Fibroblast of lung (primary cell): ENCODE results near the gene COBL. TPM values are rescaled to one million over a fixed set of nuclear protein-coding genes. Genes with fewer than 3 reads are reported as not detected.

ENCODE experiments used
- DNase-seq, 2 donors: peaks; one replicate each; pipeline versions ENCODE4 v3.0.0 to v3.0.0-alpha.2; 2010; ENCODE audit warnings: low read depth in 2 of 2
- H2AFZ ChIP-seq: 2 replicates; pipeline ENCODE4 v1.5.1; 2012; ENCODE audit warnings: low read length, control low read depth, inconsistent platforms
- H3K27ac ChIP-seq: 2 replicates; pipeline ENCODE4 v1.5.1; 2011; ENCODE audit warnings: low read length, control low read depth; ENCODE audit not compliant: insufficient read depth
- H3K27me3 ChIP-seq: 2 replicates; pipeline ENCODE4 v1.5.1; 2011; ENCODE audit warnings: mild to moderate bottlenecking, low read length; ENCODE audit not compliant: control insufficient read depth, insufficient read depth
- H3K36me3 ChIP-seq: 2 replicates; pipeline ENCODE4 v1.5.1; 2011; ENCODE audit warnings: low read length; ENCODE audit not compliant: control insufficient read depth, insufficient read depth
- H3K4me1 ChIP-seq: 2 replicates; pipeline ENCODE4 v1.5.1; 2011; ENCODE audit warnings: low read length; ENCODE audit not compliant: control insufficient read depth, insufficient read depth; ENCODE audit errors: extremely low read depth
- H3K4me2 ChIP-seq: 2 replicates; pipeline ENCODE4 v1.5.1; 2011; ENCODE audit warnings: low read length, control low read depth; ENCODE audit not compliant: insufficient read depth; ENCODE audit errors: extremely low read depth
- H3K4me3 ChIP-seq, 4 experiments: fragments of 200-600 bp in 1 of 4; sonication (generic) in 1 of 4; replicated peaks in 1 of 4; 2 replicates each; pipeline ENCODE4 v1.5.1; 2011 to 2016; ENCODE audit warnings: low read length in 4 of 4, low read depth in 3 of 4, mild to moderate bottlenecking in 3 of 4, control low read depth in 2 of 4, inconsistent platforms in 1 of 4, mixed read lengths in 1 of 4; ENCODE audit not compliant: insufficient read depth in 1 of 4; ENCODE audit errors: control extremely low read depth in 1 of 4
- H3K79me2 ChIP-seq: 2 replicates; pipeline ENCODE4 v1.5.1; 2012; ENCODE audit warnings: mild to moderate bottlenecking, low read length, inconsistent platforms; ENCODE audit not compliant: control insufficient read depth, insufficient read depth
- H3K9ac ChIP-seq: 2 replicates; pipeline ENCODE4 v1.5.1; 2011; ENCODE audit warnings: mild to moderate bottlenecking, low read length, control low read depth; ENCODE audit not compliant: insufficient read depth
- H3K9me3 ChIP-seq: 2 replicates; pipeline ENCODE4 v1.5.1; 2012; ENCODE audit warnings: low read depth, low read length; ENCODE audit not compliant: control insufficient read depth, insufficient read depth
- H4K20me1 ChIP-seq: 2 replicates; pipeline ENCODE4 v1.5.1; 2011; ENCODE audit warnings: low read length; ENCODE audit not compliant: control insufficient read depth, insufficient read depth; ENCODE audit errors: extremely low read depth
- EZH2 ChIP-seq: IDR thresholded peaks from 2 replicates; pipeline ENCODE4 v1.5.1; 2012; ENCODE audit warnings: low read length, control low read depth, mild to moderate bottlenecking; ENCODE audit errors: missing control alignments
- polyA plus RNA-seq, 2 donors: library from polyadenylated mRNA; depleted of rRNA in 1 of 2; stranded (reverse) in 1 of 2; unstranded in 1 of 2; fragments of >200 nt; gene quantifications; 2 replicates each; pipeline ENCODE4 v1.2.1, GENCODE V29; 2011 to 2012; ENCODE audit warnings: missing spikeins in 1 of 2
- total RNA-seq: library from RNA; depleted of rRNA; stranded (reverse); fragments of >200 nt; gene quantifications from 2 replicates; pipeline ENCODE4 v1.2.1, GENCODE V29; 2014
- TF ChIP-seq, protein P1 (sequence below), 2 donors: IDR thresholded peaks in 1 of 2; conservative IDR thresholded peaks in 1 of 2; 1 replicate in 1 of 2; 2 replicates in 1 of 2; pipeline ENCODE4 v1.5.1; 2011 to 2012; ENCODE audit warnings: low read length in 2 of 2, control low read depth in 1 of 2, inconsistent platforms in 1 of 2, low read depth in 1 of 2, mild to moderate bottlenecking in 1 of 2

COBL gene
- total and polyA plus RNA-seq, 2 donors (not counting 1 experiment from before 2014, with no cell fraction given), result 0.10 to 0.33 TPM

DNA sequence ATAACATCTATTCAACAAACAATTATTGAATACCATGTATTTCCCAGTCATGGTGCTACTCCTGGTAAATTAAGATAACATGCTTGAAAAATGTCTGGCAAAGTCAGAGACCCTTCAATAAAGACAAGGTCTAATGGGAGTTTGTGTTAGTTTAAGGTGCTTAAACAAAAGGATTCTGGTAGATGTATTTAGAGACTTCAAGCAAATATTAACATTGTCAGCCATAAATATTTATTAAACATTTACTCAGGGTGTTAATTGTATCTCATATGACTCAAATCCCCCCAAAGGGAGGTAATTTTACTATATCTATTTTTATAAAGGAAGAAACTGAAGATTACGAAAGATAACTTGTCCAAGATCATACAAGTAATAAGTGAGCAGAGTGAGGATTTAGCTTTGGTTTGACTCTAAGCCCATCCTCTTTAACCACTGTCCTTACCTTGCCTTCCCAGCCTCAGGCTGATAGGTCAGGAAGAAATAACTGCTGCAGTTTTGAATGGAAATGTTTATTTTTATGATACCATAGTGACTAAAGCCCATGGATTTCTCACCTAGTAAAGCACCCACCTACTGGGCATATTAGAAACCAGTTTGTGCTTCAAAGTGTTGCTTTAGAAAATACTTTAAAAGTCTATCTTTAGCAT is 215.4 kb downstream of the COBL start:
- no peaks in the 10 kb centered on the region for H3K79me2 ChIP-seq

DNA sequence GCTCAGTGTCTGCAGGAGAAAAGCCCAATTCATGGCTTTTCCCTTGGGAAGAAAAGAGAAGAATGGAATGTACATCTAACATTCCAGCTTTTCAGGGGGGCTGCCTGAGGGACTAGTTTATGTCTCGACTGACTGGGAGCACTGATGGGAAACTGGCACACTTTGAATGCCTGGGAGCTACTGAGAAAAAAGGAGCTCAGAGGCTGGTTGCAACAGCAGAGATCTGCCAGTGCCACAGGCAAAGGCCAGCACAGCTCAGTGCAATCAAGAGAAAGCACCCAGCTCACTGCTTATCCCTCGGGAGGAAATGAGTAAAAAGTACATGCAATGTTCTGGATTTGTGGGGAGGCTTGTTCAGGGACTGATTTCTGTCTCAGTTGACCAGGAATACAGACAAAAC is 226.2 kb downstream of the COBL start:
- no peak for DNase-seq
- Histone ChIP-seq H3K9me3 (no peaks in the 10 kb centered on the region), H3K27me3 (no peaks in the 10 kb centered on the region), H3K27ac (no peak overlapping the region), H3K4me3 (no peak overlapping the region), H3K9ac (no peak overlapping the region), H3K36me3 (no peaks in the 10 kb centered on the region), H3K79me2 (no peaks in the 10 kb centered on the region), H4K20me1 (no peaks in the 10 kb centered on the region), H3K4me2 (no peak overlapping the region), H3K4me1 (no peaks in the 10 kb centered on the region), H2AFZ (no peak overlapping the region)
- TF ChIP-seq EZH2, result no peak

More for the DNA sequence above, 215.4 kb downstream of the COBL start:
- H2AFZ ChIP-seq, result no peak overlapping the region
- DNase-seq, result no peak
- H3K36me3 ChIP-seq, result no peaks in the 10 kb centered on the region
- H3K9ac ChIP-seq, result no peak overlapping the region
- TF ChIP-seq, protein P1, sequence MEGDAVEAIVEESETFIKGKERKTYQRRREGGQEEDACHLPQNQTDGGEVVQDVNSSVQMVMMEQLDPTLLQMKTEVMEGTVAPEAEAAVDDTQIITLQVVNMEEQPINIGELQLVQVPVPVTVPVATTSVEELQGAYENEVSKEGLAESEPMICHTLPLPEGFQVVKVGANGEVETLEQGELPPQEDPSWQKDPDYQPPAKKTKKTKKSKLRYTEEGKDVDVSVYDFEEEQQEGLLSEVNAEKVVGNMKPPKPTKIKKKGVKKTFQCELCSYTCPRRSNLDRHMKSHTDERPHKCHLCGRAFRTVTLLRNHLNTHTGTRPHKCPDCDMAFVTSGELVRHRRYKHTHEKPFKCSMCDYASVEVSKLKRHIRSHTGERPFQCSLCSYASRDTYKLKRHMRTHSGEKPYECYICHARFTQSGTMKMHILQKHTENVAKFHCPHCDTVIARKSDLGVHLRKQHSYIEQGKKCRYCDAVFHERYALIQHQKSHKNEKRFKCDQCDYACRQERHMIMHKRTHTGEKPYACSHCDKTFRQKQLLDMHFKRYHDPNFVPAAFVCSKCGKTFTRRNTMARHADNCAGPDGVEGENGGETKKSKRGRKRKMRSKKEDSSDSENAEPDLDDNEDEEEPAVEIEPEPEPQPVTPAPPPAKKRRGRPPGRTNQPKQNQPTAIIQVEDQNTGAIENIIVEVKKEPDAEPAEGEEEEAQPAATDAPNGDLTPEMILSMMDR (conservative IDR thresholded peaks at IDR 0.05 in 1 of 2, IDR thresholded peaks at IDR 0.05 in 1 of 2; ENCODE audit: low read depth in 1 of 2, low read length in 2 of 2), result no peak
- TF ChIP-seq EZH2, result no peak
- H3K9me3 ChIP-seq, result no peaks in the 10 kb centered on the region
- H3K27me3 ChIP-seq, result no peaks in the 10 kb centered on the region
- no peak overlapping the region for H3K4me2 ChIP-seq
- H3K27ac ChIP-seq, result no peak overlapping the region
- no peaks in the 10 kb centered on the region for H4K20me1 ChIP-seq
- no peaks in the 10 kb centered on the region for H3K4me1 ChIP-seq
- H3K4me3 ChIP-seq, result no peak overlapping the region

DNA sequence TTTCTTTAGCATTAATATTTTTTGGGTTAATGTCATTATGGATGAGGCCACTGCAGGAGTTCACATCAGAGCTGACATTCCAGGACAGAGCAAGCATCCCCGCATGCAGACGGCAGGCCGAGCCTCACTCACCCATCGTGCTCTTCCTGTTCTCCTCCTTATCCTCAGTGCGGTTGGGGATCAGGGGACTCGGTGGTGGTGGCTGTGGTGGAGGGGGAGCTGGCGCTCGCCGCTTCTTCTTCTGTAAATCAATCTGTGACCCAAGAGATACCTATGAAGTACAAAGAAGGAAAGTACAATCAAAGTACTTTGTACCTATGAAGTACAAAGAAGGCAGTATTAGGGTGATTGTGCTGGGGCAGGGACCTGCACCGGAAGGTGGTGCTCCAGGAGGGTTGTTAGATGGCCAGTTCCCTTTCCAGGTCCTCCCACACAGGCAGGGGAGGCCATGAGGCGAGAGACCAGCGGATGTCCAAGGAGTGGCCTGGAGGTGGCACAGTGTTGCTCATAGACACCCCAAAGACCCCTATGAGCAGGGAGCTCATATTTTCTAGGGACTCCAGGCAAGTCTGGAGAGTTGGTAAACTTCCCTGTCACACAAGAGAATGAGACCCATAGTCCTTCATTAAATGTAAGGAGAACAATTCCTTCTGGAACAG is 231.4 kb downstream of the COBL start:
- H4K20me1 ChIP-seq, result no peaks in the 10 kb centered on the region
- no peak overlapping the region for H3K4me3 ChIP-seq
- no peaks in the 10 kb centered on the region for H3K79me2 ChIP-seq

More for the DNA sequence above, 231.4 kb downstream of the COBL start:
- Histone ChIP-seq H3K4me1 (no peaks in the 10 kb centered on the region), H3K9me3 (no peaks in the 10 kb centered on the region), H3K36me3 (no peaks in the 10 kb centered on the region), H3K27me3 (peaks cover 2% of the 10 kb centered on the region), H3K9ac (no peak overlapping the region), H3K4me2 (no peak overlapping the region), H2AFZ (no peak overlapping the region), H3K27ac (no peak overlapping the region)
- TF ChIP-seq, protein P1 (conservative IDR thresholded peaks at IDR 0.05 in 1 of 2, IDR thresholded peaks at IDR 0.05 in 1 of 2; ENCODE audit: low read depth in 1 of 2, low read length in 2 of 2), result no peak
- no peak for TF ChIP-seq EZH2
- no peak for DNase-seq
